Ishikawa (cell line): ENCODE data around the gene OSBPL9.

Source experiments
- CEBPB ChIP-seq: IDR thresholded peaks from 2 replicates; pipeline ENCODE4 v1.6.1; 2012
- EP300 ChIP-seq: IDR thresholded peaks from 2 replicates; pipeline ENCODE4 v1.6.1; 2012; ENCODE audit warnings: borderline replicate concordance
- REST ChIP-seq: IDR thresholded peaks from 2 replicates; pipeline ENCODE4 v1.6.1; 2012; ENCODE audit warnings: low read depth, mild to moderate bottlenecking
- TAF1 ChIP-seq: IDR thresholded peaks from 2 replicates; pipeline ENCODE4 v1.6.1; 2012; ENCODE audit warnings: low read depth, mild to moderate bottlenecking
- USF1 ChIP-seq: IDR thresholded peaks from 2 replicates; pipeline ENCODE4 v1.6.1; 2012

- no peak for TF ChIP-seq TAF1
- TF ChIP-seq USF1 = no peak
- TF ChIP-seq EP300 = no peak
- TF ChIP-seq CEBPB = no peak
- TF ChIP-seq REST = no peak
These were observed 40.0 kb upstream of the OSBPL9 start for GRCh38 chr1:51576923-51577322.
